ENCODE measurements around the gene FNDC11. TPM values are rescaled to one million over a fixed set of nuclear protein-coding genes. Genes with fewer than 3 reads are reported as not detected.
"Not testable (repeated sequence)": the region's sequence is repeated elsewhere in the genome, so short reads cannot be mapped to it uniquely, and the experiment has no call there.

FNDC11 gene
- total RNA-seq, 5 donors from 2014 or later (not counting 1 experiment from before 2014, with no cell fraction given): 0.38 to 1.8 (median 0.70) TPM

DNA sequence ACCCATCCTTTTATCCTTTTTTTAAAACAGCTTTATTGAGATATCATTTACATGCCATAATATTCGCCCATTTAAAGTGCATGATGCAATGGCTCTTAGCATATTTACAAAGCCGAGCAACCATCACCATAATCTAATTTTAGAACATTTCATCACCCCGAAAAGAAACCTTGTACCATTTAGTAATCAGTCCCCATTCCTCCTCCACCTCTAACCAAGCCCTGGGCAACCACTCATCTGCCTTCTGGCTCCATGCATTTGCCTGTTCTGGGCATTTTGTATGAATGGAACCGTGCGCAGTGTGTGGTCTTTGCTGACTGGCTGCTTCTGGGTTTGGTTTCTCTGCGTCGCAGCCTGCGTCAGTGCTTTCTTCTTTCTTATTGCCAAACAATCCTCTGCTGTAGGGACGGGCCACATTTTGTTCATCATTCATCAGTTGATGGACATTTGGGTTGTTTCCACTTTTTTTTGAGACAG lies 44.8 kb upstream of the FNDC11 start:
- no peak overlapping the region for H3K4me3 Mint-ChIP-seq
- no peaks in the 10 kb centered on the region for H3K9me3 ChIP-seq
- POLR2A ChIA-PET: no interaction called here

DNA sequence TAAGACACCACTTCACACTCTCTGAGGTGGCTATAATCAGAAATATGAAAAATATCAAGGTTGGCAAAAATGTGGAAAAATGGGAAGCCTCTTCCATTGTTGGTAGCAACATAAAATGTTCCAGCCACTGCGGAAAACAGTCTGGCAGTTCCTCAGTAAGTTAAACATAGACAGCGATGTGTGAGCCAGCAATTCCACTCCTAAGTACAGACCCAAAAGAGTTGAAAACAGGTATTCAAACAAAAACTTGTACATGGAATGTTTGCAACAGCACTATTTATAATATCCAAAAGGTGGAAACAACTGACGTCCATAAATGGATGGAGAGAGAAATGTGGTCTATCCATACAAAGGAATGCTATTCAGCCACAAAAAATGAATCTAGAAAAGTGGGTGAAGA lies 40.8 kb upstream of the FNDC11 start:
- CTCF ChIA-PET: no interaction called here
- WGBS (ENCODE audit: insufficient coverage): 80% methylated on average over 1 of the region's 3 CpGs

More for the DNA sequence above, 44.8 kb upstream of the FNDC11 start:
- Mint-ChIP-seq H3K36me3 (peaks cover 5% of the 10 kb centered on the region), H3K27ac (no peak overlapping the region), H3K4me1 (peaks cover 0 to 8% (median 0%) of the 10 kb centered on the region in 3 donors), H3K9me3 (peaks cover 3 to 14% (median 8%) of the 10 kb centered on the region in 3 donors), H3K27me3 (peaks cover 37 to 59% of the 10 kb centered on the region in 2 donors)
- H3K4me1 ChIP-seq (ENCODE audit: control insufficient read depth in 1 of 2, extremely low read depth in 1 of 2, insufficient read depth in 2 of 2, low read length in 2 of 2): no peaks in the 10 kb centered on the region
- ATAC-seq (replicated peaks in 1 of 4): no peak
- DNase-seq: no peak
- peaks cover 3 to 64% of the 10 kb centered on the region in 2 experiments for H3K27me3 ChIP-seq (replicated peaks in 1 of 2; ENCODE audit: control insufficient read depth in 2 of 2, extremely low read depth in 1 of 2, insufficient read depth in 2 of 2, low read length in 1 of 2)
- no peak overlapping the region for H3K4me3 ChIP-seq (ENCODE audit: control insufficient read depth in 1 of 2, extremely low read depth in 1 of 2, low read length in 1 of 2)
- no peaks in the 10 kb centered on the region for H3K36me3 ChIP-seq (ENCODE audit: control insufficient read depth in 2 of 2, extremely low read depth in 1 of 2, insufficient read depth in 1 of 2, low read length in 1 of 2)
- 89% methylated on average over 4 of the region's 9 CpGs for WGBS (ENCODE audit: insufficient coverage)
- CTCF ChIA-PET: no interaction called here
- H3K27ac ChIP-seq (ENCODE audit: low read length): no peak overlapping the region

DNA sequence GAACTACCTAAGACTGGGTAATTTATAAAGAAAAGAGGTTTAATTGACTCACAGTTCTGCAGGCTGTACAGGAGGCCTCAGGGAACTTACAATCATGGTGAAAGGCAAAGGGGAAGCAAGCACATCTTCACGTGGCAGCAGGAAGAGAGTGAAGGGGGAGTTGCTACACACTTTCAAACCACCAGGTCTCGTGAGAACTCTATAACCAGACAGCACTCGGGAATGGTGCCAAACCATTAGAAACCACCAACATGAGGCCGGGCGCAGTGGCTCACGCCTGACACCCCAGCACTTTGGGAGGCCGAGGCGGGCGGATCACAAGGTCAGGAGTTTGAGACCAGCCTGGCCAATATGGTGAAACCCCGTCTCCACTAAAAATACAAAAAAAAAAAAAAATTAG lies 39.4 kb upstream of the FNDC11 start:
- H3K27ac ChIP-seq (ENCODE audit: low read length); H3K36me3 Mint-ChIP-seq; CTCF ChIA-PET; H3K4me3 ChIP-seq (ENCODE audit: control insufficient read depth in 1 of 2, extremely low read depth in 1 of 2, low read length in 1 of 2); H3K4me3 Mint-ChIP-seq; POLR2A ChIA-PET; H3K36me3 ChIP-seq (ENCODE audit: control insufficient read depth in 2 of 2, extremely low read depth in 1 of 2, insufficient read depth in 1 of 2, low read length in 1 of 2); H3K9me3 ChIP-seq; ATAC-seq (replicated peaks in 1 of 4); H3K4me1 ChIP-seq (ENCODE audit: control insufficient read depth in 1 of 2, extremely low read depth in 1 of 2, insufficient read depth in 2 of 2, low read length in 2 of 2); DNase-seq: not testable (repeated sequence)
- Mint-ChIP-seq H3K27ac (peak overlapping the region in 1 of 2 donors; percentile 44), H3K27me3 (peaks cover 15 to 30% of the 10 kb centered on the region in 2 donors), H3K4me1 (peaks cover 0 to 12% (median 2%) of the 10 kb centered on the region in 3 donors), H3K9me3 (peaks cover 0 to 11% (median 3%) of the 10 kb centered on the region in 3 donors)
- H3K27me3 ChIP-seq (replicated peaks in 1 of 2; ENCODE audit: control insufficient read depth in 2 of 2, extremely low read depth in 1 of 2, insufficient read depth in 2 of 2, low read length in 1 of 2): peaks cover 3 to 37% of the 10 kb centered on the region in 2 experiments
- WGBS (ENCODE audit: insufficient coverage): 31% methylated on average over 5 of the region's 10 CpGs

More for the DNA sequence above, 40.8 kb upstream of the FNDC11 start:
- Mint-ChIP-seq H3K4me3 (no peak overlapping the region), H3K27me3 (peaks cover 22 to 41% of the 10 kb centered on the region in 2 donors), H3K9me3 (peaks cover 0 to 11% (median 3%) of the 10 kb centered on the region in 3 donors), H3K36me3 (no peaks in the 10 kb centered on the region), H3K4me1 (peaks cover 0 to 6% (median 0%) of the 10 kb centered on the region in 3 donors), H3K27ac (no peak overlapping the region)
- POLR2A ChIA-PET: no interaction called here
- H3K27me3 ChIP-seq (replicated peaks in 1 of 2; ENCODE audit: control insufficient read depth in 2 of 2, extremely low read depth in 1 of 2, insufficient read depth in 2 of 2, low read length in 1 of 2): peaks cover 3 to 35% of the 10 kb centered on the region in 2 experiments
- no peaks in the 10 kb centered on the region for H3K9me3 ChIP-seq
- no peaks in the 10 kb centered on the region for H3K36me3 ChIP-seq (ENCODE audit: control insufficient read depth in 2 of 2, extremely low read depth in 1 of 2, insufficient read depth in 1 of 2, low read length in 1 of 2)
- no peaks in the 10 kb centered on the region for H3K4me1 ChIP-seq (ENCODE audit: control insufficient read depth in 1 of 2, extremely low read depth in 1 of 2, insufficient read depth in 2 of 2, low read length in 2 of 2)
- no peak for ATAC-seq (replicated peaks in 1 of 4)
- no peak overlapping the region for H3K4me3 ChIP-seq (ENCODE audit: control insufficient read depth in 1 of 2, extremely low read depth in 1 of 2, low read length in 1 of 2)
- no peak overlapping the region for H3K27ac ChIP-seq (ENCODE audit: low read length)
- no peak for DNase-seq

DNA sequence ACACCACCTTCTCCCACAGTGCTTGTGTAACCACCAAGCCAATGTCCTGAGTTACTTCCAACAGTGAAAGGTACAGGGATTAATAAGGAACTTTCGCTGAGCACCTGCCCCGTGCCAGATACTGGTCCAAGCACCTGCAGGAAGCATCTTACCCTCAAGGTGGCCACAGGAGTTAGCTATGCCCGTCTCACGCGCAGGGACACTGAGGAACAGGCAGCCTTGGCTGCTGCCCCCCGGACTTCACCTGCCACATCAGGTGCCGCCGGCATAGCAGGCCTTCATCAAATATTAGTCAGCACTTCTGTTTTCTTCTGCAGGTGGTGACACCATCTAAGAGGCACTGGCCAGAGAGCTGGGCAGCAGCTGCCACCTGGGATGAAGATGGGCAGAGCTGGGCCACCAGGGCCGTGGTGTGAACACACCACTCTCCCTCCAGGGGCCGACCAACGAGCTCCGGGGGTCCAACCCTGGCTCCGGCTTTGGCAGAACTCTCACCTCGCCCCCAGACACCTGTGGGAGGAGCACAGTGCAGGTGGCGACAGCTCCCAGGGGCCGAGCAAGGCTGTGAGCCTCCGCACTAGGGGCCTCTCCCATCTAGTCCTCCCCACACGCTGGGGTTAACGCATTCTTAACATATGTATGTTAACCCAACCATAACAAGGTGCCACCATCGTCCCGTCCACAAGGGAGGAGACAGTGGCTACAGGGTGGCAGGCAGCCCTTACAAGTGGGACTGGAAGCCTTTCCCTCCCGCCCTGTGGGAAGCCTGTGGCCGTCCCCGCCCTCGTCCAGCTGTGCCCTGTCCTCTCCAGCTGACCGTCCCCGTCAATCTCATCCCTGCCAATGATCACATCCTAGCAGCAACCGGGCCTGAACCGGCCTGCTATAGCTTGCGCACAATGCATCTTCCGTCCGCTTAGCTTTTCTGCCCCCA lies 36.3 kb upstream of the FNDC11 start:
- Mint-ChIP-seq H3K27ac (no peak overlapping the region), H3K9me3 (peaks cover 0 to 11% (median 3%) of the 10 kb centered on the region in 3 donors), H3K4me3 (peak overlapping the region in 1 of 3 donors; percentile 62), H3K4me1 (peaks cover 3 to 24% (median 10%) of the 10 kb centered on the region in 3 donors), H3K36me3 (peaks cover 2% of the 10 kb centered on the region), H3K27me3 (peaks cover 0 to 10% of the 10 kb centered on the region in 2 donors)
- H3K4me3 ChIP-seq (ENCODE audit: control insufficient read depth in 1 of 2, extremely low read depth in 1 of 2, low read length in 1 of 2): no peak overlapping the region
- POLR2A ChIA-PET: no interaction called here
- H3K9me3 ChIP-seq: no peaks in the 10 kb centered on the region
- ATAC-seq (replicated peaks in 1 of 4) (no peak), DNase-seq (no peak)
- H3K4me1 ChIP-seq (ENCODE audit: control insufficient read depth in 1 of 2, extremely low read depth in 1 of 2, insufficient read depth in 2 of 2, low read length in 2 of 2): peaks cover 7 to 29% of the 10 kb centered on the region in 2 experiments
- no peak overlapping the region for H3K27ac ChIP-seq (ENCODE audit: low read length)
- CTCF ChIA-PET: interaction anchor here in 1 of 2 donors (0.5 kb wide), 1 partner anchor 601 kb away, joined by 3 read pairs; no protein-coding TSS in a partner anchor
- H3K36me3 ChIP-seq (ENCODE audit: control insufficient read depth in 2 of 2, extremely low read depth in 1 of 2, insufficient read depth in 1 of 2, low read length in 1 of 2): peaks cover 4 to 7% of the 10 kb centered on the region in 2 donors
- WGBS (ENCODE audit: insufficient coverage): 91% methylated on average over 27 of the region's 32 CpGs
- peaks cover 0 to 21% of the 10 kb centered on the region in 2 experiments for H3K27me3 ChIP-seq (replicated peaks in 1 of 2; ENCODE audit: control insufficient read depth in 2 of 2, extremely low read depth in 1 of 2, insufficient read depth in 2 of 2, low read length in 1 of 2)

DNA sequence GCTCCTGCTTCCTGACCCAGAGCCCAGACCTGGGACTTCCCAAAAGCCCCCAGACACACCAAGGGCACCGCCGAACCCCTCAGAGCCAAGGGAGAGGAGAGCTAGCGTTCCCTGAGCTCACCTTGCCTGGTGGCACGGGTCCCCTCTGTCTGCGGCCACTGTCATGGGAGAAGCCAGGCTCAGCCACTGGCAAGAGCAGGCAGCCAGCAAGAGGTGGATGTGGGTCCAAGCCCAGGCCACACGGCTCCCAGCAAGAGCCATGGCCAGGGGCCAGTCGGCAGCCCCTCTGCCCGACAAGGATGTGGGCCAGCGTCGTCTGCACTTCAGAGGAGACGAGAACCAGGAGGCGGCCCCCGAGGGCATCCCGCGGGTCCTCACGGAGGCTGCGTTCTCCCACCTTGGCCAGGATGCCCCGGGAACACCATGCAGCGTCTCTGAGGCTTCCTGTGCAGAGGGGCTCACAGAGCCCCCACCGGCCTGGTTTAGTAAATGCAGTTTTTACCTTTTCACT lies 35.6 kb upstream of the FNDC11 start:
- Histone ChIP-seq H3K9me3 (no peaks in the 10 kb centered on the region), H3K27ac (ENCODE audit: low read length) (no peak overlapping the region), H3K36me3 (ENCODE audit: control insufficient read depth in 2 of 2, extremely low read depth in 1 of 2, insufficient read depth in 1 of 2, low read length in 1 of 2) (peaks cover 8 to 9% of the 10 kb centered on the region in 2 donors), H3K4me1 (ENCODE audit: control insufficient read depth in 1 of 2, extremely low read depth in 1 of 2, insufficient read depth in 2 of 2, low read length in 2 of 2) (peaks cover 7 to 30% of the 10 kb centered on the region in 2 experiments), H3K27me3 (replicated peaks in 1 of 2; ENCODE audit: control insufficient read depth in 2 of 2, extremely low read depth in 1 of 2, insufficient read depth in 2 of 2, low read length in 1 of 2) (peaks cover 0 to 19% of the 10 kb centered on the region in 2 experiments), H3K4me3 (ENCODE audit: control insufficient read depth in 1 of 2, extremely low read depth in 1 of 2, low read length in 1 of 2) (no peak overlapping the region)
- POLR2A ChIA-PET: no interaction called here
- Mint-ChIP-seq H3K4me3 (peak overlapping the region in 2 of 3 donors; percentile 75 to 76), H3K36me3 (peaks cover 4% of the 10 kb centered on the region), H3K27ac (no peak overlapping the region), H3K4me1 (peaks cover 6 to 29% (median 13%) of the 10 kb centered on the region in 3 donors), H3K9me3 (peaks cover 0 to 7% (median 3%) of the 10 kb centered on the region in 3 donors), H3K27me3 (peaks cover 0 to 2% of the 10 kb centered on the region in 2 donors)
- CTCF ChIA-PET: interaction anchor here in 1 of 2 donors (0.5 kb wide), 1 partner anchor 601 kb away, joined by 3 read pairs; no protein-coding TSS in a partner anchor
- DNase-seq (no peak), ATAC-seq (replicated peaks in 1 of 4) (no peak)
- WGBS (ENCODE audit: insufficient coverage): 85% methylated on average over 14 of the region's 20 CpGs

DNA sequence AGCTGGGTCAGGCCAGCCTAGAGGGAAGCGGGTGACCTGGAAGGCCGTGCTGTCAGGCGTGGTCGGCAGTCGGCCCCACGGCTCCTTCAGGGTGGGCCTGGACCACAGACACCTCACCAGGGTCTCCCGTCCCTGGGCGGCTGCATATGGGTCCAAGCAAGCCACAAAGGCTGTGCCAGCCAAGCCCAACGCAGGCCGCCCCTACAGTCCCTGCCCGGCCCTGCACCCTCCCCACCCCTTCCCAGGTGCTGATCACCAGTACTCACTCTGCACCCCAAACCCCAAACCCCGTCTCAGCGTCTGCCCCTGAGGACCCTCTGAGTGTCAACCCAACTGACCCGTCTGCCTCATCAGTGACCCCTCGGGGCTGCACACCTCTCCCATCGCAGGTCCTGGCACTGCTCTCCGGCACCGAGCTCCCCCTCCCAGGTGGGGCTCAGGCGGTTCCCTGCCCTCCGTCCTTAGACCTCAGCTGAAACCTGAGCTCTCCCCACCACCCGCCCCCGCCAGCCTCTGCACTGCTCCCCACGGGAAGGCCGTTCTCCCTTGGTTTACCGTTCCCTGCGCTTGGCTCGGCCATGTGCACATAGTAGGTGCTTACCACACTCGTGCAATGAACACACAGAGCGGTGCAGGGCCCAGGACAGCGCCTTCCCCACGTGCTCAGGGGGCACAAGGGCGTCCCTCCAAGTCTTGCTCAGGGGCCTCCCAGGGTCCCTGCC lies 34.9 kb upstream of the FNDC11 start:
- Mint-ChIP-seq H3K36me3 (peaks cover 9% of the 10 kb centered on the region), H3K27me3 (no peaks in the 10 kb centered on the region), H3K27ac (peak overlapping the region in 1 of 2 donors; percentile 49), H3K4me1 (peaks cover 12 to 34% (median 15%) of the 10 kb centered on the region in 3 donors), H3K9me3 (peaks cover 0 to 5% (median 3%) of the 10 kb centered on the region in 3 donors), H3K4me3 (peak overlapping the region; percentile 73 to 76 (median 75))
- Histone ChIP-seq H3K36me3 (ENCODE audit: control insufficient read depth in 2 of 2, extremely low read depth in 1 of 2, insufficient read depth in 1 of 2, low read length in 1 of 2) (peaks cover 8 to 13% of the 10 kb centered on the region in 2 donors), H3K27me3 (replicated peaks in 1 of 2; ENCODE audit: control insufficient read depth in 2 of 2, extremely low read depth in 1 of 2, insufficient read depth in 2 of 2, low read length in 1 of 2) (peaks cover 0 to 19% of the 10 kb centered on the region in 2 experiments), H3K9me3 (no peaks in the 10 kb centered on the region), H3K27ac (ENCODE audit: low read length) (no peak overlapping the region), H3K4me1 (ENCODE audit: control insufficient read depth in 1 of 2, extremely low read depth in 1 of 2, insufficient read depth in 2 of 2, low read length in 2 of 2) (peaks cover 7 to 30% of the 10 kb centered on the region in 2 experiments), H3K4me3 (ENCODE audit: control insufficient read depth in 1 of 2, extremely low read depth in 1 of 2, low read length in 1 of 2) (peak overlapping the region; percentile 23 to 69)
- DNase-seq (no peak), ATAC-seq (replicated peaks in 1 of 4) (no peak)
- POLR2A ChIA-PET: no interaction called here
- CTCF ChIA-PET: no interaction called here
- WGBS (ENCODE audit: insufficient coverage): 82% methylated on average over 28 of the region's 32 CpGs

Data from T-cell (primary cell).